Hepatocyte (in vitro differentiated cells): Measurements from ENCODE around the gene BACH2.

Experiments
- CTCF ChIP-seq: fragments of 200-600 bp; sonication (generic); IDR thresholded peaks from 2 replicates; pipeline ENCODE4 v1.5.1; 2016; ENCODE audit warnings: antibody characterized with exemption, mild to moderate bottlenecking; ENCODE audit not compliant: poor library complexity
- EZH2 ChIP-seq: fragments of 200-600 bp; sonication (generic); IDR thresholded peaks from 2 replicates; pipeline ENCODE4 v1.6.1; 2016; ENCODE audit warnings: antibody characterized with exemption, mild to moderate bottlenecking, borderline replicate concordance

- TF ChIP-seq CTCF (no peak), EZH2 (no peak)
Measured at GRCh38 chr6:90126839-90127238, 169.8 kb downstream of the BACH2 start.
